Renal cortex interstitium (tissue), 11 donors: Measurements from ENCODE around the gene VTI1A. TPM values are rescaled to one million over a fixed set of nuclear protein-coding genes. Genes with fewer than 3 reads are reported as not detected.

Experiments used
- DNase-seq, 11 donors: peaks; one replicate each; pipeline ENCODE4 v3.0.0-alpha.2; 2013; ENCODE audit warnings: low read depth in 9 of 11, low spot score in 4 of 11; ENCODE audit errors: extremely low read depth in 1 of 11
- polyA plus RNA-seq, 3 donors: library from polyadenylated mRNA; unstranded; fragments of 120-200 nt; gene quantifications; one replicate each; pipeline ENCODE4 v1.2.1, GENCODE V29; 2013; ENCODE audit not compliant: insufficient read length in 3 of 3

The VTI1A gene
- polyA plus RNA-seq, 3 donors, result 19.5 to 22.2 (median 20.8) TPM

DNA sequence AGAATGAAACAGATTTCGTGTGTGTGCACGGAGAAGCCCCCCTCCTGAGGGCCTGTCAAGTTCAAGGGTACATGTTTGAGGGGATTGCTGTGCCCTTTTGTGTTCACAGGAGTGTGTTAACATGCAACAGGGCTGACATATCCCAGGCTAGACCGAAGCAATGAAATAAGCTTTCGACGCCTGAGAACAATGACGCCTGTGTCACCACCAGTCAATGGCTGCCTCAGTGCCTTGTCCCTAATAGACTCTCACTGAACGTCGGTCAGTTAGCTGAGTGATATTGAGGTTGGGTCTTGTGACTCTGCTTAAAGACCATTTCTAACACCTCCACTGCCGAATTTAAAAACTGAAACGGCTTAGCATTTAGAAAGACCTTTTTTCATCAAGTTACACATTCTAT, 327.8 kb downstream of the VTI1A start:
- DNase-seq, result no peak

GRCh38 chr10:112775381-112775780, 328.4 kb downstream of the VTI1A start:
- no peak for DNase-seq

- DNase-seq, result no peak
These were observed 329.1 kb downstream of the VTI1A start for GRCh38 chr10:112775892-112776674.

GRCh38 chr10:112778579-112778978, 331.6 kb downstream of the VTI1A start:
- DNase-seq, result no peak

DNA sequence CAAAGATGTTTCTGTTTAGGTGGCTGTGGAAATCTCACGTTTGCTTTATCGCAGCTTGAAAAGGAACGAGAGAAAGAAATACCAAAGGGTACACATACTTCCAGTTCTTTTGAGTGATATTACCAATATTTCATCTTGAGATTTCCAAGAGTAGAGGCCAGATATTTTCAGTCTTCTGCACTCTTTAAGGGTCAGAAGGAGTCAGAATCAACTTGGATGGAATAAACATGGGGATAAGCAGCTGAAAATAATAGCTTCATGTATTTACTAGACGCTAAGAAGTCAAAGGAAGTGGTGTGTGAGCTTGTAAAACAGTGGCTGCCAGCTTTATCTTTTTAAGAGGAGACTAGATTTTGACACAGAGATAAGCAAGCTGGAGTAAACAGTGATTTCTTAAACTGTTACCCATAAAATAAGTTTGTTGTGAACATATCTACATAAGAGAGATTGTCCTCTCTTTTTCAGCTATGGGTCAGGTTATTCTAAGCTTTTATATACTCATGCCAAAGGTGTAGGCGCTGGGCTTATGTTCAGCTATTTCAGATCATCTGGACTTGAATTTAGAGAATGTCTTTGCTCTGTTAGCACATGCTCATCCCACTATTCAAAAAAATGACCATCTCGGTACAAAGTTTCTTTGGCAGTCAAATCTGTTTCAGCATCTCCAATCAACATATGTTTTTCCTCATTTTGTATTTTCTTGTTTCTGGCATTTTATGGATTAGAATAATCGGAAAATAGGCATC, 332.2 kb downstream of the VTI1A start:
- DNase-seq, result no peak

- DNase-seq, result no peak
These were observed 335.3 kb downstream of the VTI1A start for GRCh38 chr10:112782200-112782907.

- no peak for DNase-seq
These were observed 336.5 kb downstream of the VTI1A start for GRCh38 chr10:112783351-112784021.

- no peak for DNase-seq
These were observed 337.0 kb downstream of the VTI1A start for GRCh38 chr10:112784022-112784461.

GRCh38 chr10:112785089-112785488, 338.1 kb downstream of the VTI1A start:
- no peak for DNase-seq

DNA sequence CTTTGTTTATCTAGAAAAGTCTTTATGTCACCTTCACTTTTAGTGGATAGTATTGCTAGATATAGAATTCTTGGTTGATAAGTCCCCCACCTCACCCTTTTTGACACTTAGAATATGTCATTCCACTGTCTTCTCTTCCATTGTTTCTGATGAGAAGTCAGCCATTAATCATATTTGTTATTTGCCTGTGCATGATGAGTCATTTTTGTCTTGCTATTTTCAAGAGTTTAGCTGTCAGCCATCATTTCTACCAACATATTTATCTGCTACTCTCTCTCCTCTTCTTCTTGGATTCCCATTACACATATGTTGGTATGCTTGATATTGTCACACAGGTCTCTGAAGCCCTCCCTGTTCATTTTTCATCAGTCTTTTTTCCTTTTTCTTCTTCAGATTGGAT, 342.2 kb downstream of the VTI1A start:
- no peak for DNase-seq

- DNase-seq, result no peak
These were observed 343.0 kb downstream of the VTI1A start for GRCh38 chr10:112790030-112790429.

DNA sequence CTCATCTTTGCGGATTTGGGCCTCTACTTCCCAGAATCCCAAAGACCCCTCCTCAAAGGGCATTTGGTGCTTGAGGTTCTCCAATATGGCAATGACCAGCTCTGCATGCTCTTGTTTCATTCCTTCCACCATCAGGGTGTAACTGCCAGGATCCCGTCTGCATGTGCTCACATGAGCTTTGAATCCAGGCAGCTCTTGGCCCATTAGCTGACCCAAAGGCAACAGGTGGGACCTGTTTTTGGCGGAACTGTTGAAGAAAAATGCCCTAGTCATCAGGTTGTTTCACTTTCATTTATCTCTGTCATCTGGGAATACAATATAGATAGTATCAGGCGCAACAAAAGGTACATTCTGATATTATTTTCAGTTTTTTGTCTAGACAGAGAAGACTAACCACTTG, 343.9 kb downstream of the VTI1A start:
- DNase-seq, result no peak

DNA sequence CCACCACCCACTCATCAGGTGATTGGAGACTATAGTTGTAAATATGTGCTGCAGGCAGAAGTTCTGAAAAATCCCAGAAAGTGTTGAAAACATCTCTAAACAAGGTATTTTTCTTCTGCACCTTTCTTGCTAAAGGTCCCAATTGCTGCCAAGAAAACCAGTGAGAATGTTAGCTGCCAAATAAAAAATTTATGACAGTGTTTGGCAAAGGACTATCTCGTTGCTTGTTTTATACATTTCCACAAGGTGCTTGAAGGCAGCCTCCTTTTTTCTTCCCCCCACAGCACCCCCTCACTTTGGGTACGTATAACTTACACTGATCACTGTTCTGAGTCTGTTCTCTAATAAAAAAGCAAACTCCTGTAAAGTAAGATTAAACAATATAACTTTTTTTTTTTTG, 344.4 kb downstream of the VTI1A start:
- no peak for DNase-seq

DNA sequence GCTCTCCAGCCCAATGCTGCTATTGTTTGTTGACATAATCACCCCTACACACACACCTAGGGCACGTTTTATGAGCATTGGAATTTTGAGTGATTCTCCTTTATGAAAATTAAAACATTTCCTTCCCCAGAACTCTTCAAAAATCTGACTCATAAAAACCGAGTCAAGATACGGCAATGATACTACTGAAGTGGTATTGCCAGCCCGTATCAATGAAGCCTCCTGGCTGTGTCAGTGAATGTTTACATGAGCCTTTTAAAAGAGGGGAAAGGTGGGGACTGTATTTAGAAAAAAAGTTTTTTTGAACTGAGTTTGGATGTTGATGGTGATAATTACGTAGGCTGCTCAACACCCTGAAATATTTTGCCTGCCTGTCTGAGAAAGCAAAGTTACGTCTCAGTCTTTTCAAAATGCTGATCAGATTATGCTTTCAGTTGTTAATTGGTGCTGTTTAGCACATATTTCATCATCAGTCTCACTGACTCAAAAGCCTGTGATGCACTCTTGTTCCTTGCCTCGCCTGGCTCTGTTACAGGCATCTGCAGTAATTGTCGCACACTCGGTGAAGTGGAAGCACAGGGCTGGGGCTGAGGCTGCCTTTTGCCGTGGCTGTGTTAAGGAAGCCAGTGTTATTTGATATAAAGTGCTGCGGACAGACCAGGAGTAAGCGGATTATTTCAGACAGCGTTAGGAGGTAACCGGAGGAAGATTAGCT, 345.6 kb downstream of the VTI1A start:
- no peak for DNase-seq

GRCh38 chr10:112793202-112793921, 346.3 kb downstream of the VTI1A start:
- DNase-seq, result no peak

GRCh38 chr10:112794201-112794600, 347.2 kb downstream of the VTI1A start:
- no peak for DNase-seq

- DNase-seq, result no peak
These were observed 348.1 kb downstream of the VTI1A start for GRCh38 chr10:112795067-112795466.

DNA sequence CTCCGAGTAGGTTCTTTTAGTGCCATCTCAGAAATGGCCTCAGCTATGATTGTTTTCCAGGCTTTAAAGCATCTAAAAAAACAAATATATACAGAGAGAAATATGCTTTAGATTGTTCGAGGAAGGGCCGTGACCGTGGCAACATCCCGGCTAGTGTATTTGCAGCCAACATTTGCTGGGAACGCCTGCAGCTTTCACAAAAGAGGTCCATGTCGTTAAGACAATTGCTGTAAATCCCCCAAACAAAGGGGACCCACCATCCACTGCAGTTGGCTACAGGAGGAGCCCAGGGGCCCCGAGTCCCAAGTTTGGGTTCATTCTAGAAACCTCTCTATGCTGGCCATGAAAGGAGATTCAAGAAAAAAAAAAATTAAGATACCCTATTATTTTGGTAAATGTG, 350.2 kb downstream of the VTI1A start:
- DNase-seq, result no peak
